Testis (tissue), 2 donors: ENCODE measurements around the gene YY1.

Experiments
- CTCF ChIP-seq, 3 experiments: fragments of 450-650 bp in 2 of 3; fragments of 200-600 bp in 1 of 3; sonication (generic) in 1 of 3; IDR thresholded peaks; one replicate each; pipeline ENCODE4 v1.5.1; 2016 to 2019; ENCODE audit warnings: antibody characterized with exemption in 3 of 3, mild to moderate bottlenecking in 2 of 3, moderate library complexity in 1 of 3
- POLR2A ChIP-seq: fragments of 450-650 bp; IDR thresholded peaks from one replicate; pipeline ENCODE4 v1.6.1; 2017; ENCODE audit warnings: antibody characterized with exemption, mild to moderate bottlenecking, moderate library complexity

GRCh38 chr14:100323121-100323941 is 84.4 kb downstream of the YY1 start, which contains the start of gene SLC25A47:
- TF ChIP-seq CTCF (IDR thresholded peaks at IDR 0.05), result no peak
- no peak for TF ChIP-seq POLR2A
